CD4-positive, alpha-beta T cell treated with Interleukin-6 for 4 hours (primary cell): ENCODE data around the gene HSPBP1.

Experiments used
- DNase-seq: peaks from one replicate; pipeline ENCODE4 v3.0.0-alpha.2; 2020; ENCODE audit warnings: mixed read lengths

HSPBP1 gene

DNA sequence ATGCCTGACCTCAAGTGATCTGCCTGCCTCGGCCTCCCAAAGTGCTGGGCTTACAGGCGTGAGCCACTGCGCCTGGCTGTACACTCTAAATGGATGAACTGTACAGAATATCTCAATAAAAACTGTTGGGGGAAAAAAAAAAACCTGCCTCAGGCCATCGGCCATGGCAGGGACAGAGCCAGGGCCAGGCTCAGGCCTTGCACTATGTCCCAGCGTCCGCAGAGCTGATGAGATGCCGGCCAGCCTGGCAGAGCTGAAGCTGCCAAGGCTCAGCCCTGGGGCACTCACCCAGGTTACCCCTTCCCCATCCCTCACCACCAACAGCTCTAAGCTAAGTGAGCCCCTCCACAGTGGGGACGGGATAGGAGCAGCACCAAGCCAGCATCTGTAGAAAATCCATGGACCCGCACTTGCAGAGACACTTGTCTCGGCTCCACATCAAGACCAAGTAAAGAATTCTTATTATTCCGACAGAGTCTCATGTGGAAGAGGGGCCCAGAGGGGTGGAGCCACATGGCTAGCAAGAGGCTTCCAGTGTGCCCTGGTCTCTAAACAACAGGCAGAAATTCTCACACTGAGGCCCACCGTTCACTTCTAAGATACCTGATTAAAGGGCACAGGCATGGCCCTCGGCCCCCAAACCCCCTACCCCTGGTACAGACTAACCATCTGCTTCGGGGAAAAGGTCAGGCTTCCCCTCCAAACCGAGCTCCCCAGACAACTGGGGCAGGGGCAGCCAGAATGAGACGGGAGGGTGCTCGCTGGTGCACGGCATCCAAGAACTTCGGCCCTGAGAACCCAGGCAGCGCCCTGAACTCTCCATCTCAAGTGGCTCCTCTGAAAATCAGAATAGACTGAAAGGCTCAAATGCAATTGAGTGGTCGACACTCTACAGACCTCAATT is 26.9 kb downstream of the HSPBP1 start:
- DNase-seq = no peak

DNA sequence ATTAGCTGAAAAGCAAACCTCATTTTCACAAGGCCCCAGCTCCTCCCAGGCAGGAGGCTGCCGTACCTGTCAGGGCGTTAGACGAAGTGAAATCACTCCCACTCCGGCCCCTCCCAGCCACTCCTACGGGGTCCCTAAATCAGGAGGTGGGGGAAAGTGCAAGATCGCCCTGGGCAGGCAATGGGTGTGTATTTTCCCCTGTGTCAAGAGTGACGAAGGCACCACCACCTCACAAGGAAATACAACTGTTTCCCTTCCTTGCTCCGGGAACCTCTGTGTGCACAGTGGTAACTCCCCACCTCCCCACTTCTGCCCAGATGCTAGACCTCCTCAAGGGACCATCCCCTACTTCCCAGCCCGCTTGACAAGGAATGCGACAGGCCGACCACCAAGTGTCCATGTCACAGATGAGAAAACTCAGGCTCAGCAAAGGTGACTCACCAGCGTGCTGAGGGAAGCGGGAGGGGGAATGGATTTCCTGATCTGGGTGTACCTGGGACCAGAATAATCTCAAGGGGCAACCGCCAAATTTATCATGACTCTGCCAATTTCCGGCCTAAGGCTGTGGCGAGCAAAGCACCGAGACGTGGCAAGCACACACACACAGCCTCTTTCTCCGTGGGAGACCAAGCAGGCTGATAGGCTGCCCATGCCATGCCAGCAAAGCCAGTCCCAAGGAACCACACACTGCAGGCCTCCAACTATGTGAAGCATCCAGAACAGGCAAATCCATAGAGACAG is 28.4 kb downstream of the HSPBP1 start:
- DNase-seq = peak; percentile 69

DNA sequence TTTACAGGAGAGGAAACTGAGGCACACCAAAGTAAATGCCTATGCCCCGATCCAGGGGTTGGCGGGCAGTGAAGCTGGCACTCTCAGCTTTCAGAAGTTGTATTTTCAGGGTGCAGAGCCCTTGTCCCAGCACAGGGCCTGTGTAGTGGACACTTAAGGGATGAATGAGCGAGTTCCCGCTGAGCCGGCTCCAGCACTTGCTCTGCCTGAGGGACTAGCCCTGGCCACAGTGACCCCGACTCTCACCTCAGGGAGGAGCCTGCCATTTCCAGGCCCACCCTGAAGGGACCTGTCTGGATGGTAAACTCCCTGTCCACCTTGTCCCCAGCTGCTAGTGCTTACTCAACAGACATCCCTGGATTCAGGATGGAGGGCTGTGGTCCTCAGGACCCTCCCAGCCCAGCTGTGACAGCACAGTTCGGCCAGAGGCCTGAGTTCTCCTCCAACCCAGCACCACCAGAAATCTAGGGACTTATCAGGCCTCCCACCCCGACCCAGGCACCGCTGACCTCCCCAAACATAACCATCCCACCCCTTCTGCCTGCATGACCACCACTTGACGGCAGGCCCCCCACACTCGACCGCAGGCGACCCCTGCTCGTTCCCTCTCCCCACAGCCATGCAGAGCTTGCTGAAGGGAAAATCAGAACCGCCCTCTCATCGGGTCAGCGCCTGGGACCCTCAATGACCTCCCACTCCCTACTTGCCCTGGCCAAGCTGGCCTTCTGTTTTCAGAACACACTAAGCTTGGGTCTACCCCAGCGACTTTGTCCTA is 29.5 kb downstream of the HSPBP1 start:
- DNase-seq = no peak

DNA sequence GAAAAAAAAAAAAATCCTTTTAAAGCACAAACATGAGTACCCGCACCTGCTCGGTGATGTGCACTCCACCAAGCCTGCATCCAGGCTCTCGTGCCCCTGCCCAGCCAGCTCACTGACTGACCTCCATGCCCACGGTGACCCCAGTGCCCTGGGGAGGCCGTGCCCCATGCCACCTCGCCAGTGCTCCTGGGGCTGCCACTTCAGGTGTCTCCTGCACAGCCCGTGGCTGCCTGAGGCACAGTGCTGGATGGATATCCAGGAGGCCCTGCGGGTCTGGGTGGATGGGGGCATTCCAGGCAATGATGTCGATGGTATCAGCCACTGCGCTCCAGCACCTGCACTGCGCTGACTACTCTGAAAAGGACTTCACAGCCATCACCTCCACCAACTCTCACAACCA is 30.1 kb downstream of the HSPBP1 start:
- DNase-seq = no peak

GRCh38 chr19:55248704-55249103 is 31.2 kb downstream of the HSPBP1 start:
- DNase-seq = no peak

DNA sequence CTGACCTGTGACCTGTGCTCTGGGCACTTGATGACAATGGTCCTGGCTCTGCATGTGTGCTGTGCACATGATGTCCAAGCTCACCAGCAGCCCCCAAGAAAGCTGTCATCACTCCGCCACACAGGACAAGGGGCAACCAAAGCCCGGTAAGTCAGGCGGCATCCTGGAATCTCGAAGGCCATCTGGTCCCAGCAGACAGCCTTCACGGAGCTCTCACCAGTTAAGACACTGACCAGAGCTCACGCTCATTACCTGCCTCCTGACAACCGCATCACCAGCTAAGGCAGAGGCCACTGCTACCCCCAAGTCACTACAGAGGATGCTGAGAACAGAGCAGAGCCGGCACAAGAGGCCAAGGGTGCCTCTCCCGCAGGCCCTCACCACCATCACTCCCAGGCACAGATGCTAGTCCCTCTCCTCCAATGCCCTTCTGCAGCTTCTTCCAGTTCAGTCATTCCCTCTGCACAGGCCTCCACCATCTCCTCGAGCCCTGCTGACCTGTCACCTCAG is 31.7 kb downstream of the HSPBP1 start:
- no peak for DNase-seq

DNA sequence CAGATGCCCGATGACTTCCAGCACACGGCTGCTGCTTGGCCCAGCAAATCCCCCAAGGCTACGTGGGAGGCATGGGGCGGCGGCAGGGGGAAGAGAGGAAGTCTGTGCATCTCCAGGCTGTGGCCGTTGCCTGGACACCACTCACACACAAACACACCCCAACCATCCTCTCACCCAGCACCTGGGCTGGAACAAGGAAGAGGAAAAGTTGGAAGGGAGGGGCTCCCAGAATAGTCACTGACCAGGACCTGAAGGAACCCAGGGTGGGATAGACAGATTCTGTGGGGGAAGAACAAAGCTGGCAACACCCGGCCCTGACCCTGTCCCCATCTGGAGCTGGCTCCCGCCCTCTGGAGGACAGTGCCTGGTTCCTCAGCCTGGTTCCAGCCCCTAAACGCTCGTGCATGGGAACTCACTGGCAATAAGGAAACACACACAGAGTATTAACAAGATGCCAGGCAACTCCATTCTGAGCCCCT is 32.2 kb downstream of the HSPBP1 start:
- DNase-seq = no peak

GRCh38 chr19:55246462-55247451 is 33.2 kb downstream of the HSPBP1 start:
- DNase-seq = no peak

DNA sequence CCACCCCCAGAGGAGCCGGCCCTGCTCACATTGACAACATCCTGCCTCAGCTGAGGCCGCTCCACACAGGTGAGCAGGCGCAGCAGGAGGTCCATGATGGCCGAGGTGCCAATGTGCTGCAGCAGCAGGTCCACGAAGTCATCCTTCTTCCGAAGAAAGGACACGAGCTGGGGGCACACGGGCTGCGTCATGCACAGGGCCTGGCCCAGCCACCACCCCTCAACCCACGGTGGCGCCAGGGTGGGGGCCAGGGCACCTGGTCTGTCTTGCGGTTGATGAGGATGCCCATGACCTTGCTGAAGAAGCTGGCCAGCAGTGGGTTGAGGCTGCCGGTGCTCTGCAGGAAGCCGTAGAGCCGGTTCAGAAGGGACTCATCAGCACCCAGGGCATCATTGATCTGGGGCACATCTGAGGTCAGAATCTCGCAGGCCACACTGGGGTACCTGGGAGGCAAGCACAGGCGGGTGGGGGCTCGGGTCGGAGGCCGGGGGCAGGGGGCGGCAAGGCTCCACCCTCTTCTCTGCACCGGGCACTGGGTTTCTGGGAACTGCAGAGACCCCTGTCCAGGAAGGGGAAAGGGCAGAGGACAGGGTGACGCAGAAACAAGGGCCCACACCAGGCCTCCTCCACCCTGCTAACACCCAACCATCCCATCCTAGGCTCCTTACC is 34.5 kb downstream of the HSPBP1 start:
- DNase-seq = no peak

GRCh38 chr19:55244004-55244680 is 35.8 kb downstream of the HSPBP1 start:
- DNase-seq = no peak

DNA sequence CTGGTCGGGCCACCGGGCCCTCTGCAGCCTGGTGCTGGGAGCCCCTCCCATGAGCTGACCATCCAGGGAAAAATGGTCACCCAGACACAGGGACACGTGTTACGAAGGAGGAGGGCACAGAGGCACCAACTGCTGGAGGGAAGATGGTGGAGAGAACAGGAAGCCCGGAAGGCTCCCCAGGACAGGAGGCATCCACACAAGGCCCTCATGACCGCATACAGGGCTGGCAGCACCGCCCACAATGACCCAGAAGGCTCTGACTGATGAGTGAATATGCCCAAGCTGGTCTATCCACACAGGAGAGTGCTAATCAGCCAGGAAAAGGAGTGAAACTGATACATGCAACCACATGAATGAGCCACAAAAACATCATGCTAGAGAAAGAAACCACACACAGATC is 37.4 kb downstream of the HSPBP1 start:
- DNase-seq = no peak

- DNase-seq = no peak
Measured at GRCh38 chr19:55241935-55242464, 37.9 kb downstream of the HSPBP1 start.

DNA sequence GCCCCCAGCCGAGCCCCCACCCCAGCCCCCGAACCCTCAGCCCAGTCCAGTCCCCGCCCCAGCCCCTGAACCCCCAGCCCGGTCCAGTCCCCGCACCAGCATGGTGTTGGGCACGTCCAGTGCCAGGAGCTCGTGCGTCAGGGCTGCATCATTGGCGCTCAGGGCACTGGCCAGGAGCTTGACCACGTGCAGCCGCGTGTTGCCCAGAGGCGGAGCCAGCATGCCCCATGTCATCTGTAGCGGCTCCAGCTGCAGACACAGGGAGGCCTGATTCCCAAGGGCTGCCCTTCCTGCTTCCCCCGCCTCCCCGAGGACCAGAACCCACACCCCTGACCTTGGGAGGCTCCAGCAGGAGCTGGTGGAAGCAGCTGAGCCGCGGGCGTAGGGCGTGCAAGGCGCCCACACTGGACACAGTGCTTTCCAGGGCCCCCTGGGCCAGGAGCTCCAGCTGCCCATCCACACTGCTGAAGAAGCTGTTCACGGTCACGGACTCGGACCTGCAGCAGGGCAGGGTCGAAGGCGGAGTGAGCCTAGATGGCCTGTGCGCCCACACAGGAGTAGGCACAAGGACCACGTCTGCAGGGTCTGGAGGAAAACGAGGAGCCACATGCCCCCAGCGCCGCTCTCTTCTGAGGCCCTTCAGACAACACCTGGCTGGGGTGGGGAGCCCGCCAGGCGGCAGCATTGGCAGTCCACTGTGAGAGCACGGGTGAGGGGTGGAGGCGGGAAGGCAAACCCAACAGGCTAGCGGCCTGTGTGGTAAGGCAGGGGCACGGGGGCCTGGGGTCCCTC is 38.6 kb downstream of the HSPBP1 start:
- DNase-seq = no peak

DNA sequence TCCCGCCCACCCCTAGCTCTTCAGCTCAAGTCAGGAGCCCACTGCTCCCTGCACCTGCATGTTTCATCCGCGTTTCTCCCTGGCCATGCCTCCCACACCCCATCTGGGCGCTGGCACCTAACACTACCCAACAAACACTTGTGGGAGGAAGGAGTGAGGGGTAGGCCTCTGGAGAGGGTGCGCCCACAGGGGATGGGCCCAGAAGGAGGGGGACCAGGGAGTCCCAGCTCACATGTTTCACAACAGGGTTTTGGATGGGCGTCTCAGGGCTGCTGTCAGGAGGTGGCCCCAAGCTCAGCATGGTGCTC is 39.2 kb downstream of the HSPBP1 start:
- DNase-seq = no peak

DNA sequence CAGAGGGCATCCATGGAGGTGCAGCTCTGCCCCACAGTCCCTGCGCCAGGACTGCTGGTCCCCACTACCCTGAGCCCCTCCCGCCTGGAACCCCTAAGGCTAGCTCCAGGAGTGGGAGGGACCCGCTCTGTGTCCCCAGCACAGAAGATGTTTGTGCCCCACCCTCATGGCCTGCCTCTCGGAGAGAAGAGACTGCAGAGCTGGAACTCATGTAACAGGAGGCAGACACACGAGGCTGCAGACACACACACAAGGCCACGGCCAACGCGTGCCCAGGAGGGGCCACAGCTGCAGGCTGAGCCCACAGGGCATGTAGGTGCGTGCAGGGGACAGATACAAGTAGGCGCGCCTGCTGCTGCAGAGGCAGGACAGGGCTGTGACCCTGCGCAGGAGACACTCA is 40.9 kb downstream of the HSPBP1 start:
- no peak for DNase-seq

DNA sequence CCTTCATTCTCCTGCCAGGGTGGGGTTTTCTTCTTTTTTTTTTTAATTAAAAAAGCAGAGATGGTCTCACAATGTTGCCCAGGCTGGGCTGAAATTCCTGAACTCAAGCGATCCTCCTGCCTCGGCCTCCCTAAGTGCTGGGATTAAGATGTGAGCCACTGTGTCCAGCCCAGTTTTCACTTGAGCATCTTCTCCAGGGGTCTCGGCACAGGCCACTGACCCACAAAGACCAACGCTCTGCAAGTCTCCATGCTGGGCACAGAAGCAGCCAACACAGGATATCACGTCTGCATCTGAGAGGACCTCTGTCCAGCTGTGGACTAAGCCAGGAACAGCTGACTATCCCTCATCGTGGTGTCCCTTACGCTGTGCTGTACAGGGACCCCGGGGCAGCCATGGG is 41.9 kb downstream of the HSPBP1 start:
- no peak for DNase-seq

DNA sequence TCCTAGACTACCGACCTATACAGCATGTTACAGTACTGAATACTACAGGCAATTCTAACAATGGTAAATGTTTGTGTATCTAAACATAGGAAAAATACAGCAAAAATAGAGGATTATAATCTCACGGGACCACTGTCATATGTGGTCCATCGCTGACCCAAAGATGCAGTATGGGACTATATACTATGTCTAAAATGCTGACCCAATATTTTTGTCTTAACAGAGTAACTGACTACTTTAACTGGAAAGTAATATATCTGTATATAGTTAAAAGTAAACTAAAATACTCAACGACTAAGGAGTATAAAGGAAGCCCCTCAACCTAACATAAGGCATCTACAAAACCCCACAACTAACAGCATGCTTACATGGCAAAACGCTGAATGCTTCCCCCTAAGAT is 46.9 kb downstream of the HSPBP1 start:
- no peak for DNase-seq

DNA sequence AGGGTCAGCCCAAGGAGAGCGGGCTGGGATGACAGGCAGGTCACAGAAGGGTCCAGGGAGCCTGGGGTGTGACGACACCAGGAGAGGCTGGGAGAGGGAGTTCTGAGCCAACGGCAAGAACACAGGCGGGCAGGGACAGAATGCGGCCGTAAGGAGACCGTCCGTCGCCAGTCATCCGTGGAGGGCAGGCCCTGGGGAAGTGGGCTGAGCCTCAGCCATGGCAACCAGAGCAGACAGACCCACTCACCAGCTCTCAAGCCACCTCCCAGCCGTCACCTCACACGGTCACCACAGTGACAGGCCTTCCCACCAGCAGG is 47.7 kb downstream of the HSPBP1 start:
- no peak for DNase-seq

DNA sequence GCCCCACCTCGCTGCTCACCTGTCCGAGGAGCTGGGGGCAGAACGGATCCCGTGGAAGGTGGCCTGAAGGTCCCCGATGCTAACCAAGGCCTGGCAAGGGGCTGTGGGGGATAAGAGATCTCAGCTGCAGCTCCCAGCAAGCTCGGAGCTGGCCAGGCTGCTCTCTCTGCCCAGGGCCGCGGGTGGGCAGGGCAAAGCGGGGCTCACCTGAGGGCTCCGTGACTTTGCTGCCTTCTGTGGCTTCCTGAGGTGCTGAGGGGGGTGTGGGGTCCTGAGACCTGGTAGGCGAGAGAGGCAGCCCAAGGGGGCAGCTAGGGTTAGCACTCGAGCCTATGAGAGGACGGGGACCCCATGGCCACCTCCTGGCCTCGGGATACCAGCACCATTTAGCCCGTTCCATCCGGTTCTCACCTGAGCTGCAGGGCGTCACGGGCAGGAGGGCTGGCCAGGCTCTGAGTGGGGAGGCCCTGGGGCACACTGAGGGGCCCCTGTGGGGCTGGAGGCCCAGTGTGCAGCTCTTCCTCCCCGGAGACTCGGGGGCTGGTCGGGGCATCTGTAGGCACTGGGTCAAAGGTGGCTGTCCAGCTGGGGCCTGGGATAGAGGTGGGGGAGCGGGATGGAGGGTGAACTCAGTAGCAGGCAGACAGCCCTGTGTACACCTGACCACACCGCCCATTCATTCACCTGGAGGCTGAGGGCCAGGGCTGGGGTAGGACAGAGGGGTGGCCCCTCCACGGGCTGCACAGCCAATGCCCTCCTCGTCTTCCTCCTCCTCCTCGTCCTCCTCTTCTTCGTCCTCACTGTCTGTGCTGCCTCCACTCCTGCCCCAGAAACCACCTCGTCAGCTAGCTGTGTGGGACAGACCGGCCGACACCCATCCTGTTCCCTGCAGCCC is 48.3 kb downstream of the HSPBP1 start:
- DNase-seq = no peak
